ENCODE data around the gene TGFB2. TPM values are rescaled to one million over a fixed set of nuclear protein-coding genes. Genes with fewer than 3 reads are reported as not detected.

TGFB2 gene
- total and polyA plus RNA-seq, 2 donors (not counting 3 experiments of a cell fraction or from before 2014, with no cell fraction given): 21.2 to 43.5 TPM

DNA sequence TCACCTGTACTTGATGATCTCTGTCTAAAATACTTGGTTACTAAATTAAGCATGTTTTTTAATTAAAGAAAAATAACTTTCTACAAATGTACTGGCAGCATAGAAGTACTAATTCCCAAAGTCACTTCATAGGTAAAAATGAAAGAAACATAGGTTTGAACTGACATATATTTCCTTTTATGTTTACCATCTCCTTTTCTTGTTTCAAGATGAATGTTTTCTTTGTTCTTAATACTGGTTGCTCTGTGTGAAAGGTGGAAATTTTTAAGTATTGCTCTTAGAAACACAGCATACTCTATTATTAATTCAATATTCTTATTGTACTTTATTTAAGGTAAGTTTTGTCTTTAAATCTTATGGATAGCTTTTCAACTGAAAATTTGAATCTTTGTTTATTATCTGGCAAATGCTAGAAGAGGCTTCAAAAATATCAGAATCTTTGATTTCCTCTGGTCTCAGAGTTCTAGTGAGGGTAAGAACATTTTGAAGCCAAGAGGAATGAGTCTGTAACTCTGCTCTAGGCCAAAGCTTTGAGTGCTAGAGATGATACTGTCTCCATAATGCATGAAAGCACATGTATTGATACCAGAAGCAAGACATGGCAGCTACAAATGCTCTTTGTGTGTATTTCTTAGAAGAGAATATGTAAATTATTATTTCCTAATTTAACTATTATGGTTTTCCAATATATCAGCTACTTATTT, 41.8 kb upstream of the TGFB2 start:
- DNase-seq (ENCODE audit: low read depth, low spot score) (no peak), FAIRE-seq (no peak)
- POLR2A ChIA-PET: no interaction called here
- H3K79me2 ChIP-seq (ENCODE audit: control insufficient read depth, insufficient read depth, low read length): peaks cover 5% of the 10 kb centered on the region
- no peaks in the 10 kb centered on the region for H3K4me1 ChIP-seq (ENCODE audit: control insufficient read depth, extremely low read depth, insufficient read depth, low read length)
- no TSS peak for BruUV-seq (replicated peaks)
- CTCF ChIA-PET: interaction anchor here (1.2 to 2.8 kb wide), 6 partner anchors 9 to 1264 kb away, joined by 3 to 10 read pairs (median 6); no protein-coding TSS in a partner anchor
- H3K9ac ChIP-seq (replicated peaks; ENCODE audit: extremely low read depth, insufficient read depth, low read length): no peak overlapping the region
- dilution Hi-C loops (cut with MboI; ENCODE audit: extremely low pct_ligation_motif_present, low sequenced_read_pairs) (no loop called here), intact Hi-C loops (cut with micrococcal nuclease) (no loop called here)
- no peak for TF ChIP-seq MYC (IDR thresholded peaks at IDR 0.05; ENCODE audit: low read depth, low read length)
- TF ChIP-seq POLR2A (IDR thresholded peaks at IDR 0.05; ENCODE audit: low read depth, low read length): no peak
- no peak for TF ChIP-seq GATA2 (IDR thresholded peaks at IDR 0.05; ENCODE audit: insufficient read depth, insufficient read length, low read depth, low read length)
- TF ChIP-seq FOS (IDR thresholded peaks at IDR 0.05; ENCODE audit: borderline replicate concordance, insufficient read depth, low read length): no peak
- no peak for TF ChIP-seq JUN (IDR thresholded peaks at IDR 0.05; ENCODE audit: borderline replicate concordance, insufficient read depth, insufficient read length, low read depth)
- no peak for TF ChIP-seq POLR2AphosphoS5 (IDR thresholded peaks at IDR 0.05; ENCODE audit: insufficient read depth, low read depth, low read length)
- TF ChIP-seq EZH2 (IDR thresholded peaks at IDR 0.05; ENCODE audit: borderline replicate concordance, low read depth, low read length, severe bottlenecking): no peak
- TF ChIP-seq, protein P1, sequence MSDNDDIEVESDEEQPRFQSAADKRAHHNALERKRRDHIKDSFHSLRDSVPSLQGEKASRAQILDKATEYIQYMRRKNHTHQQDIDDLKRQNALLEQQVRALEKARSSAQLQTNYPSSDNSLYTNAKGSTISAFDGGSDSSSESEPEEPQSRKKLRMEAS (IDR thresholded peaks at IDR 0.05; ENCODE audit: insufficient read depth, insufficient read length): no peak
- TF ChIP-seq, protein P2, sequence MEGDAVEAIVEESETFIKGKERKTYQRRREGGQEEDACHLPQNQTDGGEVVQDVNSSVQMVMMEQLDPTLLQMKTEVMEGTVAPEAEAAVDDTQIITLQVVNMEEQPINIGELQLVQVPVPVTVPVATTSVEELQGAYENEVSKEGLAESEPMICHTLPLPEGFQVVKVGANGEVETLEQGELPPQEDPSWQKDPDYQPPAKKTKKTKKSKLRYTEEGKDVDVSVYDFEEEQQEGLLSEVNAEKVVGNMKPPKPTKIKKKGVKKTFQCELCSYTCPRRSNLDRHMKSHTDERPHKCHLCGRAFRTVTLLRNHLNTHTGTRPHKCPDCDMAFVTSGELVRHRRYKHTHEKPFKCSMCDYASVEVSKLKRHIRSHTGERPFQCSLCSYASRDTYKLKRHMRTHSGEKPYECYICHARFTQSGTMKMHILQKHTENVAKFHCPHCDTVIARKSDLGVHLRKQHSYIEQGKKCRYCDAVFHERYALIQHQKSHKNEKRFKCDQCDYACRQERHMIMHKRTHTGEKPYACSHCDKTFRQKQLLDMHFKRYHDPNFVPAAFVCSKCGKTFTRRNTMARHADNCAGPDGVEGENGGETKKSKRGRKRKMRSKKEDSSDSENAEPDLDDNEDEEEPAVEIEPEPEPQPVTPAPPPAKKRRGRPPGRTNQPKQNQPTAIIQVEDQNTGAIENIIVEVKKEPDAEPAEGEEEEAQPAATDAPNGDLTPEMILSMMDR (IDR thresholded peaks at IDR 0.05; ENCODE audit: extremely low read depth in 1 of 2, insufficient read depth in 1 of 2, low read depth in 1 of 2, low read length in 2 of 2): no peak
- H3K4me3 ChIP-seq (replicated peaks in 1 of 3; ENCODE audit: insufficient read depth in 1 of 3, low read depth in 1 of 3, low read length in 3 of 3): no peak overlapping the region
- no peaks in the 10 kb centered on the region for H3K27me3 ChIP-seq (ENCODE audit: control insufficient read depth in 2 of 2, insufficient read depth in 2 of 2, low read length in 2 of 2)
- no peaks in the 10 kb centered on the region for H3K9me3 ChIP-seq (replicated peaks; ENCODE audit: control insufficient read depth, insufficient read depth, low read length)
- no peak overlapping the region for H3K27ac ChIP-seq (ENCODE audit: insufficient read depth, low read depth, low read length)
- H3K9me1 ChIP-seq (replicated peaks; ENCODE audit: control insufficient read depth, extremely low read depth, insufficient read depth, low read length): no peaks in the 10 kb centered on the region
- no peak overlapping the region for H2AFZ ChIP-seq (ENCODE audit: low read depth, low read length)
- no peaks in the 10 kb centered on the region for H3K36me3 ChIP-seq (ENCODE audit: control insufficient read depth in 2 of 2, extremely low read depth in 1 of 2, insufficient read depth in 2 of 2, low read length in 2 of 2)
- H4K20me1 ChIP-seq (replicated peaks; ENCODE audit: control insufficient read depth, extremely low read depth, insufficient read depth, low read length): no peaks in the 10 kb centered on the region
- no peak overlapping the region for H3K4me2 ChIP-seq (ENCODE audit: insufficient read depth, low read length)
